Measurements from ENCODE around the gene LTF.

DNA sequence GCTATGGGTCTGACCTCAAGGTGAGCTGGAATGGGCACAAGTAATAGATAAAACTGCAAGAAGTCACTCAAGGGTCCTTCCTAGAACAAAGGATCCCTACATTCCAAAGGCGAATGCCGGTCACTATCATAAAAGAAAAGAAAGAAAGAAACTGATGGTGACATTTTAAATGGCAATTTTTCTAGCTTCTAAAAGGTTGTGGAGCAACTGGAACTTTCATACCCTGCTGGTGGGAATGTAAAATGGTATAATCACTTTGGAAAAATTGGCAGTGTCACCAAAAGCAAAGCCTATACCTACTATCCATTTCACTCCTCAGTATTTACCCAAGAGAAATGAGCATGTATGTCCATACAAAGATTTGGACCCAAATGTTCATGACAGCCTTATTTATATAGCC is 53.4 kb downstream of the LTF start:
- TF ChIP-seq, protein P1, sequence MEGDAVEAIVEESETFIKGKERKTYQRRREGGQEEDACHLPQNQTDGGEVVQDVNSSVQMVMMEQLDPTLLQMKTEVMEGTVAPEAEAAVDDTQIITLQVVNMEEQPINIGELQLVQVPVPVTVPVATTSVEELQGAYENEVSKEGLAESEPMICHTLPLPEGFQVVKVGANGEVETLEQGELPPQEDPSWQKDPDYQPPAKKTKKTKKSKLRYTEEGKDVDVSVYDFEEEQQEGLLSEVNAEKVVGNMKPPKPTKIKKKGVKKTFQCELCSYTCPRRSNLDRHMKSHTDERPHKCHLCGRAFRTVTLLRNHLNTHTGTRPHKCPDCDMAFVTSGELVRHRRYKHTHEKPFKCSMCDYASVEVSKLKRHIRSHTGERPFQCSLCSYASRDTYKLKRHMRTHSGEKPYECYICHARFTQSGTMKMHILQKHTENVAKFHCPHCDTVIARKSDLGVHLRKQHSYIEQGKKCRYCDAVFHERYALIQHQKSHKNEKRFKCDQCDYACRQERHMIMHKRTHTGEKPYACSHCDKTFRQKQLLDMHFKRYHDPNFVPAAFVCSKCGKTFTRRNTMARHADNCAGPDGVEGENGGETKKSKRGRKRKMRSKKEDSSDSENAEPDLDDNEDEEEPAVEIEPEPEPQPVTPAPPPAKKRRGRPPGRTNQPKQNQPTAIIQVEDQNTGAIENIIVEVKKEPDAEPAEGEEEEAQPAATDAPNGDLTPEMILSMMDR (IDR thresholded peaks at IDR 0.05 in 4 of 5, conservative IDR thresholded peaks at IDR 0.05 in 1 of 5) = no peak
- TF ChIP-seq POLR2A (IDR thresholded peaks at IDR 0.05) = no peak

Measured in gastrocnemius medialis (tissue), 4 donors.